HepG2 (cell line): ENCODE results near the gene SFXN1.
A peak's percentile ranks its signal among the peaks of the same experiment; 100 is the strongest.

Experiments
- CTCF ChIP-seq: sonication (generic); formaldehyde crosslinking; IDR thresholded peaks from 2 replicates; pipeline ENCODE4 v1.5.0; 2020; ENCODE audit warnings: mild to moderate bottlenecking, missing genetic modification reagents, moderate library complexity
- KLF16 ChIP-seq, 2 experiments: sonication (generic) in 1 of 2; formaldehyde crosslinking in 1 of 2; IDR thresholded peaks; 2 replicates each; pipeline versions ENCODE4 v1.6.1 to v1.8.0; 2016 to 2023; ENCODE audit warnings: missing genetic modification reagents in 2 of 2, missing compliant biosample characterization in 1 of 2
- NR2F1 ChIP-seq, 2 experiments: fragments of 450-650 bp in 1 of 2; formaldehyde crosslinking in 1 of 2; IDR thresholded peaks; 2 replicates each; pipeline versions ENCODE4 v1.5.0 to v1.6.1; 2016 to 2020; ENCODE audit warnings: mild to moderate bottlenecking in 1 of 2, missing compliant biosample characterization in 1 of 2, missing genetic modification reagents in 1 of 2, moderate library complexity in 1 of 2
- POLR2AphosphoS5 ChIP-seq: IDR thresholded peaks from 2 replicates; pipeline ENCODE4 v1.6.1; 2012; ENCODE audit warnings: low read depth, low read length
- TBL1XR1 ChIP-seq: fragments of 150-350 bp; IDR thresholded peaks from 2 replicates; pipeline ENCODE4 v1.6.1; 2014; ENCODE audit warnings: borderline replicate concordance, low read length; ENCODE audit not compliant: partially characterized antibody
- TF ChIP-seq, protein P1 (sequence below): conservative IDR thresholded peaks from 2 replicates; pipeline ENCODE4 v1.6.1; 2018; ENCODE audit warnings: missing genetic modification reagents

DNA sequence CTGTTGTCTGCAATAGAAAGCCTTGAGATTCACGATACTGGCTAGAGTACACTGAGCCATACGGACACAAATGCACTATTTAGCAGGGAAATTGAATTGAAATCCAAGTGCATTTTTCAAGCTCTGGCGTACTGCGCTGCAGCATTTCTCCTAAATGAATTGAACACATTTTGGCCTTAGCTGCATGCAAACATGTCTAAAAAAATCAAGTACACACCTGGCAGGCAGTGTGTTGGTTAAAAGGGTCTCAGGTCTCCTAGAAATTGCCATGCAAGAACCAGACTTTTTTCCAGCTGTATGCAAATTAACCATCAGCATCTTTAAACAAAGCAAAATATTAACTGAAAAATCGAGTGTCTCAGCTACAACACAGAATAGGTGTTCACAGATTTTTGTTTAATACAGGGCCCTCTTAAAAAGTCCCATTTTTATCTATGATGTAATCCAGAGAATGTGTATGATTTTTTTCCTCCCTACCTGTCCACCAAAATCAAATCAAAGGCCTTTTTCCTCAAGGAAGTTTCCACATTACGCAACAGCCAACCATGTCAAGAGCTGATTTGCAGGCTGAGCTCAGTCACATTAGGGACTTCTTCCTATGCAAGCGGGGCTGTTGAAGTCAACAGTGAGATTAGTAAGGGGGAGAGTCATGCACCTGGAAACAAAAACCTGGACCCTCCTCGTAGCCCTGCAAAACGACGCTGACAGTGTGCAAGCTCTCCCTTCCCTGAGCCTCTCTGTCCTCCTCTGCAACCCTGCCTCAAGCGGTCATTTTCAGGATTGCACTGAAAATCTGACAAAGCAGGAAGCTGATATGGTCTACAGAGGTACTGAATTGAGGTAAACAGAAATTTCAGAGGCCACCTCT, 14.1 kb upstream of the SFXN1 start:
- no peak for TF ChIP-seq POLR2AphosphoS5
- TF ChIP-seq TBL1XR1 = no peak
- TF ChIP-seq NR2F1 (CRISPR knock-in tag; IDR thresholded peaks at IDR 0.05) = no peak
- TF ChIP-seq, protein P1, sequence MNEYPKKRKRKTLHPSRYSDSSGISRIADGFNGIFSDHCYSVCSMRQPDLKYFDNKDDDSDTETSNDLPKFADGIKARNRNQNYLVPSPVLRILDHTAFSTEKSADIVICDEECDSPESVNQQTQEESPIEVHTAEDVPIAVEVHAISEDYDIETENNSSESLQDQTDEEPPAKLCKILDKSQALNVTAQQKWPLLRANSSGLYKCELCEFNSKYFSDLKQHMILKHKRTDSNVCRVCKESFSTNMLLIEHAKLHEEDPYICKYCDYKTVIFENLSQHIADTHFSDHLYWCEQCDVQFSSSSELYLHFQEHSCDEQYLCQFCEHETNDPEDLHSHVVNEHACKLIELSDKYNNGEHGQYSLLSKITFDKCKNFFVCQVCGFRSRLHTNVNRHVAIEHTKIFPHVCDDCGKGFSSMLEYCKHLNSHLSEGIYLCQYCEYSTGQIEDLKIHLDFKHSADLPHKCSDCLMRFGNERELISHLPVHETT (CRISPR knock-in tag) = no peak
- no peak for TF ChIP-seq KLF16 (CRISPR knock-in tag; IDR thresholded peaks at IDR 0.05)
- peak; percentile 73 for TF ChIP-seq CTCF (CRISPR knock-in tag)
